ENCODE measurements around the gene SGCA.

GRCh38 chr17:50136096-50136687, 29.6 kb upstream of the SGCA start:
- TF ChIP-seq, protein P1, sequence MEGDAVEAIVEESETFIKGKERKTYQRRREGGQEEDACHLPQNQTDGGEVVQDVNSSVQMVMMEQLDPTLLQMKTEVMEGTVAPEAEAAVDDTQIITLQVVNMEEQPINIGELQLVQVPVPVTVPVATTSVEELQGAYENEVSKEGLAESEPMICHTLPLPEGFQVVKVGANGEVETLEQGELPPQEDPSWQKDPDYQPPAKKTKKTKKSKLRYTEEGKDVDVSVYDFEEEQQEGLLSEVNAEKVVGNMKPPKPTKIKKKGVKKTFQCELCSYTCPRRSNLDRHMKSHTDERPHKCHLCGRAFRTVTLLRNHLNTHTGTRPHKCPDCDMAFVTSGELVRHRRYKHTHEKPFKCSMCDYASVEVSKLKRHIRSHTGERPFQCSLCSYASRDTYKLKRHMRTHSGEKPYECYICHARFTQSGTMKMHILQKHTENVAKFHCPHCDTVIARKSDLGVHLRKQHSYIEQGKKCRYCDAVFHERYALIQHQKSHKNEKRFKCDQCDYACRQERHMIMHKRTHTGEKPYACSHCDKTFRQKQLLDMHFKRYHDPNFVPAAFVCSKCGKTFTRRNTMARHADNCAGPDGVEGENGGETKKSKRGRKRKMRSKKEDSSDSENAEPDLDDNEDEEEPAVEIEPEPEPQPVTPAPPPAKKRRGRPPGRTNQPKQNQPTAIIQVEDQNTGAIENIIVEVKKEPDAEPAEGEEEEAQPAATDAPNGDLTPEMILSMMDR (IDR thresholded peaks at IDR 0.05): no peak
- TF ChIP-seq POLR2A (IDR thresholded peaks at IDR 0.05): no peak
